WERI-Rb-1 (cell line): ENCODE results near the gene RLF.

Experiments
- DNase-seq: peaks from one replicate; pipeline ENCODE4 v3.0.0-alpha.2; 2020
- H3K27ac ChIP-seq: fragments of 250-450 bp; sonication (Bioruptor Pico); 2 replicates; pipeline ENCODE4 v1.5.1; 2020; ENCODE audit warnings: mild to moderate bottlenecking, moderate library complexity
- H3K27me3 ChIP-seq: fragments of 250-450 bp; sonication (Bioruptor Pico); 2 replicates; pipeline ENCODE4 v1.5.1; 2021; ENCODE audit warnings: mild to moderate bottlenecking, low read depth, moderate library complexity; ENCODE audit not compliant: insufficient read depth, severe bottlenecking
- H3K36me3 ChIP-seq: fragments of 250-450 bp; sonication (Bioruptor Pico); 2 replicates; pipeline ENCODE4 v1.5.1; 2020; ENCODE audit warnings: mild to moderate bottlenecking, moderate library complexity
- H3K4me3 ChIP-seq: 2 replicates; pipeline ENCODE4 v1.5.1; 2011; ENCODE audit warnings: low read depth, mild to moderate bottlenecking, control low read depth, low read length
- H3K9me3 ChIP-seq: fragments of 250-450 bp; sonication (Bioruptor Pico); 2 replicates; pipeline ENCODE4 v1.5.1; 2021; ENCODE audit warnings: mild to moderate bottlenecking, moderate library complexity; ENCODE audit not compliant: severe bottlenecking
- CTCF ChIP-seq: IDR thresholded peaks from 2 replicates; pipeline ENCODE4 v1.5.1; 2011; ENCODE audit warnings: low read depth, mild to moderate bottlenecking, control low read depth, inconsistent platforms, low read length

RLF gene

GRCh38 chr1:40247655-40248054 is 86.5 kb downstream of the RLF start, which contains the start of gene TMCO2:
Gene TMCO2 (plus strand): TSS chr1:40247937. CDS start chr1:40247994, 57 bp downstream.
- no peak within 1 kb of the TSS for H3K27ac ChIP-seq
- no peak within 1 kb of the TSS for H3K4me3 ChIP-seq
- no peak for TF ChIP-seq CTCF
- H3K9me3 ChIP-seq: no peaks in the 10 kb centered on the region
- no peaks in the 10 kb centered on the region for H3K27me3 ChIP-seq
- DNase-seq: no peak
- H3K36me3 ChIP-seq: no peaks in the 10 kb centered on the region

GRCh38 chr1:40248412-40248811 is 87.2 kb downstream of the RLF start:
- H3K36me3 ChIP-seq: no peaks in the 10 kb centered on the region
- H3K9me3 ChIP-seq: no peaks in the 10 kb centered on the region
- no peaks in the 10 kb centered on the region for H3K27me3 ChIP-seq
- no peak overlapping the region for H3K4me3 ChIP-seq
- no peak for DNase-seq
- no peak overlapping the region for H3K27ac ChIP-seq
- no peak for TF ChIP-seq CTCF

GRCh38 chr1:40251456-40251855 is 90.3 kb downstream of the RLF start:
- Histone ChIP-seq H3K36me3 (no peaks in the 10 kb centered on the region), H3K27ac (no peak overlapping the region), H3K27me3 (no peaks in the 10 kb centered on the region), H3K4me3 (no peak overlapping the region), H3K9me3 (no peaks in the 10 kb centered on the region)
- TF ChIP-seq CTCF: no peak
- no peak for DNase-seq

GRCh38 chr1:40252601-40253000 is 91.4 kb downstream of the RLF start:
- Histone ChIP-seq H3K27me3 (no peaks in the 10 kb centered on the region), H3K4me3 (no peak overlapping the region), H3K27ac (no peak overlapping the region), H3K36me3 (peaks cover 1% of the 10 kb centered on the region; the same call in 1 of the 2 replicates), H3K9me3 (no peaks in the 10 kb centered on the region)
- TF ChIP-seq CTCF: no peak
- DNase-seq: no peak

GRCh38 chr1:40255231-40255630 is 94.0 kb downstream of the RLF start:
- H3K27me3 ChIP-seq: no peaks in the 10 kb centered on the region
- TF ChIP-seq CTCF: no peak
- no peak overlapping the region for H3K27ac ChIP-seq

GRCh38 chr1:40256401-40257084 is 95.4 kb downstream of the RLF start:
- DNase-seq: no peak
- Histone ChIP-seq H3K27me3 (no peaks in the 10 kb centered on the region), H3K27ac (peak overlapping the region; percentile 97), H3K9me3 (no peaks in the 10 kb centered on the region), H3K4me3 (peak overlapping the region; percentile 100), H3K36me3 (peaks cover 20% of the 10 kb centered on the region)
- TF ChIP-seq CTCF: no peak

More at GRCh38 chr1:40255231-40255630, 94.0 kb downstream of the RLF start:
- Histone ChIP-seq H3K36me3 (peaks cover 7% of the 10 kb centered on the region), H3K4me3 (no peak overlapping the region), H3K9me3 (no peaks in the 10 kb centered on the region)
- no peak for DNase-seq
